Stimulated activated CD4-positive, alpha-beta T cell treated with anti-CD3 and anti-CD28 coated beads, Interleukin-4, amount 100 ng/mL, for 4 hours (primary cell): ENCODE measurements around the gene CAMTA1.
A peak's percentile ranks its signal among the peaks of the same experiment; 100 is the strongest.

ENCODE experiments used
- DNase-seq, 2 experiments: peaks; one replicate each; pipeline ENCODE4 v3.0.0-alpha.2; 2020

CAMTA1 gene

GRCh38 chr1:7049913-7050625 is 264.8 kb downstream of the CAMTA1 start:
- DNase-seq: no peak

- no peak for DNase-seq
Measured at GRCh38 chr1:7050751-7051665, 265.8 kb downstream of the CAMTA1 start.

- DNase-seq: no peak
Measured at GRCh38 chr1:7052701-7053100, 267.4 kb downstream of the CAMTA1 start.

GRCh38 chr1:7060745-7061144 is 275.5 kb downstream of the CAMTA1 start:
- no peak for DNase-seq

GRCh38 chr1:7062346-7063061 is 277.2 kb downstream of the CAMTA1 start:
- DNase-seq: no peak

GRCh38 chr1:7063981-7064380 is 278.7 kb downstream of the CAMTA1 start:
- no peak for DNase-seq

GRCh38 chr1:7068552-7068951 is 283.3 kb downstream of the CAMTA1 start:
- no peak for DNase-seq

GRCh38 chr1:7069931-7070330 is 284.7 kb downstream of the CAMTA1 start:
- no peak for DNase-seq

- DNase-seq: peak; percentile 35 to 38
Measured at GRCh38 chr1:7070389-7071029, 285.3 kb downstream of the CAMTA1 start.

GRCh38 chr1:7076117-7076516 is 290.9 kb downstream of the CAMTA1 start:
- no peak for DNase-seq

GRCh38 chr1:7076572-7076971 is 291.3 kb downstream of the CAMTA1 start:
- no peak for DNase-seq

GRCh38 chr1:7077136-7077535 is 291.9 kb downstream of the CAMTA1 start:
- no peak for DNase-seq

- DNase-seq: no peak
Measured at GRCh38 chr1:7077970-7078369, 292.7 kb downstream of the CAMTA1 start.

- DNase-seq: no peak
Measured at GRCh38 chr1:7079637-7080036, 294.4 kb downstream of the CAMTA1 start.

GRCh38 chr1:7084232-7084894 is 299.1 kb downstream of the CAMTA1 start:
- DNase-seq: no peak

- no peak for DNase-seq
Measured at GRCh38 chr1:7085521-7085920, 300.3 kb downstream of the CAMTA1 start.

GRCh38 chr1:7086106-7086505 is 300.9 kb downstream of the CAMTA1 start:
- DNase-seq: no peak

- no peak for DNase-seq
Measured at GRCh38 chr1:7087888-7088287, 302.6 kb downstream of the CAMTA1 start.

GRCh38 chr1:7089497-7089896 is 304.2 kb downstream of the CAMTA1 start:
- no peak for DNase-seq

GRCh38 chr1:7093297-7093696 is 308.0 kb downstream of the CAMTA1 start:
- DNase-seq: no peak

GRCh38 chr1:7094086-7094485 is 308.8 kb downstream of the CAMTA1 start:
- DNase-seq: no peak

- DNase-seq: no peak
Measured at GRCh38 chr1:7094509-7094908, 309.3 kb downstream of the CAMTA1 start.
